ENCODE data around the gene ADK.
A peak's percentile ranks its signal among the peaks of the same experiment; 100 is the strongest.
"Not testable (repeated sequence)": the region's sequence is repeated elsewhere in the genome, so short reads cannot be mapped to it uniquely, and the experiment has no call there.

ADK gene

DNA sequence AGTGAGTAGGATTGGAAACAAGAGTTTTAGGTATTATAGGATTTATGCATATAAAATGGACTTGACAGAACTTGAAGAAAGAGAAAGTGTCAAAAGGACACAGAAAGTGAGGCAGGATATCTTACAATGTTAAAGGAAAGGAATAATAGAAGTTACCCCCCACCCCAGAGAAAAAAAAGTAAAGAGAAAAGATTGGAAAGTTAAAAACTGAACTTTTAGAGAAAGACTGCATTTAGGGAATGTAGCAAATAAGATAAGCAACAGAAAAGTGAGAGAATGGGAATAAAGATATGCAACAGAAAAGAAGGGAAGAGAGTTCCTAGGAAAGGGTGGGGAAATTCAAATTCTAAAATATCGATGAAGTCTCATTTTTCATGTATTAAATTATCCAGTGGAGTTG is 424.9 kb downstream of the ADK start:
- DNase-seq: no peak

GRCh38 chr10:74576586-74576985 is 425.6 kb downstream of the ADK start:
- no peak for DNase-seq

- DNase-seq: not testable (repeated sequence)
Measured at GRCh38 chr10:74580438-74580837, 429.4 kb downstream of the ADK start.

- DNase-seq: no peak
Measured at GRCh38 chr10:74582566-74582965, 431.5 kb downstream of the ADK start.

- DNase-seq: peak; percentile 34
Measured at GRCh38 chr10:74585231-74586087, 434.4 kb downstream of the ADK start.

GRCh38 chr10:74586088-74586585 is 435.1 kb downstream of the ADK start:
- no peak for DNase-seq

DNA sequence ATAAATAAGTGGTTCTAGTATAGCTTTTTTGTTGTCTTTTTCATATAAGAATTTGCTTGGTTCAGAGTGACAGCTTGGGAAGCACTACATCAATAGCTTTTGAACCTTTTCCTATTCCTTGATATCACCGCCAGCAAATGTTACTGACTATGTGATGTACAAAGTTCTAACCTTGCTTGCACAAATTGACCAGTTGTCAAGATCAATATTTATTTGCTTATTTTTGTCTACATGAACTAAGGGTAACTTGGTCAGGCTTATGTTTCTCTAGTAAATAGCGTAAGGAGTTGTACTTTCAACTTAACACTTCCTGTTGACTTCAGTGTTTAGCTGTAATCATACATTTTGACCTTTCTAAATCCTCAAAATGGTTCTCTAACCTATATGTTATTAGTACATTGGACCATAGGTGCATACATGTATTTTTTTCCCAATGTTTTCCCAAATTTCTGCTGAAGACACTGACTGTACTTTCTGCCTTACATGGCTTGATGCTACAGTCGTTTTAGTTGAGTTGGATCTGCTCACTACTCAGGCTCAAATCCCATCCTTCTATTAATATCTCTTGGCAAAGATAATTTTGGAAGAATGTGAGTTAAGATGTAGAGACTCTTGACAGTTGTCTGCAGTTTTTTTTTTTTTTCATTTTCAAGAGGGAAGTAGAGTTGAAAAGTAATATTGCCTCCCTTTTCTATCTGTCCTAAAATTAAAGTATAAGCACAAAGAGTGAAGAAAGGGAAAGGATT is 436.3 kb downstream of the ADK start:
- DNase-seq: peak; percentile 19

- DNase-seq: peak; percentile 97
Measured at GRCh38 chr10:74589226-74589673, 438.2 kb downstream of the ADK start.

DNA sequence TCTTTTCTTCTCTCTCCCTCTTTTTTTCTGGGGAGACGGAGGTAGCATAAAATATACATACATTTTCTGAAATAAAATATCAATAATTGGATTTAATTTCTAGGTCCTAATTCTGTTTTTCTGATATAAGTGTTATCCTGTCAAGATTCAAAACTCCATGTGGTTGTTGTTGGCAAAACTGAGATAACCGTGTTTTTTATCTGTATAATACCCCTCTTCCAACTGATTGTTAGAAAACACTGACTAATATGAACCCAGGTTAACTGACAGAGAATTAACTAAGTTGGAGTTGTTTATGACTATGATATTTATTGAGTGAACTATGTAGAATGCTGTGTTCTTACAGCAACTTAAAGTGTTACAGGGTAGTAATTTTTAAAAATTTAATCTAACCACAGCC is 438.8 kb downstream of the ADK start:
- no peak for DNase-seq

- no peak for DNase-seq
Measured at GRCh38 chr10:74593470-74593869, 442.4 kb downstream of the ADK start.

GRCh38 chr10:74596713-74597112 is 445.7 kb downstream of the ADK start:
- DNase-seq: no peak

GRCh38 chr10:74598891-74599566 is 448.0 kb downstream of the ADK start:
- DNase-seq: no peak

DNA sequence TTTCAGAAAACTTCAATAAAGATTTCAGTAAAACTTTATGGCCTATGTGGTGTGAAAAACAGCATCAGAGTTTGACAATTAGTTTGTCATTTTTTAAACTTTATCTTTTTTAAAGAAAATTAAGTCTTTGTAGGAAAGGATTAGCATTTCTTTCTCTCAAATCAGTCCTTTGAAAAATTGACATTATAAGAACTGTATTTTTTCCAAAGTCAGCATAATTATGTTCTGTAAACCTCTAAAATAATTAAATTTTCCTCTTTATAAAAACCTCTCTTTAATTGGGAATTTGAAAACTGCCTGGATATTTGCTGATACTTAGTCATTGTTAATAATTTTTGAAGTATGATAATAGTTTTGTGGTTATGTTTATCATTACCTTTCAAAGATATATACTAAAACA is 448.7 kb downstream of the ADK start:
- DNase-seq: no peak

GRCh38 chr10:74600170-74600569 is 449.1 kb downstream of the ADK start:
- DNase-seq: no peak

DNA sequence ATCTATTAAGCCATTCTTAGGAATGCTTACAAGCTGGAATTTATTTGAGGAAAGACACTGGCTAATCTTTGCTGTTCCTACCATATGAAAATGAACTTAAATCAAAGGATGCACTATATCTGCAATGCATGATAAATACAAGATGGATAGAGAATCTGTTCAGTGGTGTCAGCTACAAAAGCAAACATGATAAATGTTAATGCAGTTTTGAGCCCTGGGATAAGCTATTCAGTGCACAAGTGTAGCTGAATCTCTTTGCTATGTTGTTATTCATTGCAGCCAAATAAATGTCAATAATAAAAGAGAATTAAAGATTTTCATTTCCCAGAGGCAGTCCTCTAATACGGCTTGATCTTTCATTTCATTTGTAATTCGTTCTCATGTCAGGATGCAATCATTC is 451.6 kb downstream of the ADK start:
- DNase-seq: no peak

GRCh38 chr10:74610299-74610698 is 459.3 kb downstream of the ADK start:
- no peak for DNase-seq

GRCh38 chr10:74612195-74612594 is 461.2 kb downstream of the ADK start:
- no peak for DNase-seq

DNA sequence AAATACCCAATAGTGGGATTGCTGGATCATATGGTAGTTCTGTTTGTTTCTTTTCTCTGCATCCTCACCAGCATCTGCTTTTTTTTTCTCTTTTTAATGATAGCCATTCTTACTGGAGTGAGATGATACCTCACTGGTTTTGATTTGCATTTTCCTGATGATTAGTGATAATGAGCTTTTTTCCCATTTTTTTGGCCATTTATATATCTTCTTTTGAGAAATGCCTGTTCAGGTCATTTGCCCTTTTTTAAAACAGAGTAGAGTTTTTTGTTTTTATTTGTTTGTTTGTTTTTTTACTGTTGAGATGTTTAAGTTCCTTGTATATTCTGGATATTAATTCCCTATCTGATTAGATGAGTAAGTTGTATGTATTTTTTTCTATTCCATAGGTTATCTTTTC is 469.6 kb downstream of the ADK start:
- DNase-seq: no peak

GRCh38 chr10:74623786-74624185 is 472.8 kb downstream of the ADK start:
- no peak for DNase-seq

- DNase-seq: no peak
Measured at GRCh38 chr10:74624501-74624900, 473.5 kb downstream of the ADK start.

DNA sequence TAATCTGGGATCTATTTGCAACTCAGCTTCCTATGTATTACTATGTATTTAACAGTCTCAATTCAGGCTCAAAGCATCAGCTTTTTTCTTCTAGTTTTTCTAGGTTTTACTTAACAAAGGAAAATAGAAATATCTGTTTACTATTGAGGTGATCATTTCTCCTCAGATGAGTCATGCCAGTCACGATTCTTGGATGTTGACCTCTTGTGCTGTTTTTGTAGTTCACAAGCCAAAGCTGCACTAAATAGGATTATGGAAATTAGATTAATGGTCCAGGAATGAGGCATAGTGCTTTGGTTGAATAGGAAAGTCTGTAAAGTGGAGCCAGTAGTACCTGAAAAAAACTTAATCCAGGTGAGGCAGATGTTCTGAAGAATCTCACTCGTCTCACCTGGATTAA is 477.1 kb downstream of the ADK start:
- no peak for DNase-seq

- DNase-seq: no peak
Measured at GRCh38 chr10:74634995-74635536, 484.0 kb downstream of the ADK start.

DNA sequence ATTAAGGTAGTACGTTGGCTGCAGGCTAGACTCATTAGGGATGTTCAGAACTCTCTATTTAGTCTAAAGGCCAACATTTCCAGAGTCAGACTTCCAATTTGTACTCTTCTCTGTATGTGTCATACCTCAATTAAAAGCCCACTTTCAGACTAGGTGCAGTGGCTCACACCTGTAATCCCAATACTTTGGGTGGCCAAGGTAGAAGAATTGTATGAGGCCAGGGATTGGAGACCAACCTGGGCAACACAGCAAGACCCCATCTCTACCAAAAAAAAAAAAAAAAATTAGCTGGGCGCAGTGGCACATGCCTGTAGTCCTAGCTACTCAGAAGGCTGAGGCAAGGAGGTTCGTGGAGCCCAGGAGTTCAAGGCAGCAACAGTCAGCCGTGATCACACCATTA is 484.6 kb downstream of the ADK start:
- no peak for DNase-seq
